Neural cell (in vitro differentiated cells): ENCODE measurements around the gene EPS15. TPM values are rescaled to one million over a fixed set of nuclear protein-coding genes. Genes with fewer than 3 reads are reported as not detected.

Experiments
- H2AFZ ChIP-seq: fragments of 200-600, 300-800 bp; sonication (generic), shearing (Covaris generic); 2 replicates; pipeline ENCODE4 v1.6.0; 2014; ENCODE audit warnings: low read depth, mild to moderate bottlenecking, antibody characterized with exemption, low read length, moderate library complexity
- H3F3A ChIP-seq: fragments of 200-600 bp; shearing (Covaris generic); 2 replicates; pipeline ENCODE4 v1.6.1; 2016; ENCODE audit warnings: mild to moderate bottlenecking, moderate library complexity, mixed read lengths, antibody characterized with exemption, low read length; ENCODE audit not compliant: insufficient read depth, poor library complexity, severe bottlenecking
- H3K27ac ChIP-seq: fragments of 200-600, 300-800 bp; sonication (generic), shearing (Covaris generic); 2 replicates; pipeline ENCODE4 v1.5.1; 2014; ENCODE audit warnings: mild to moderate bottlenecking, low read length, moderate library complexity
- H3K27me3 ChIP-seq: fragments of 300-800, 200-600 bp; sonication (generic), shearing (Covaris generic); 2 replicates; pipeline ENCODE4 v1.6.0; 2014; ENCODE audit warnings: mild to moderate bottlenecking, low read depth, low read length, moderate library complexity; ENCODE audit not compliant: insufficient read depth
- H3K36me3 ChIP-seq: fragments of 300-800, 200-600 bp; sonication (generic), shearing (Covaris generic); 2 replicates; pipeline ENCODE4 v1.5.1; 2014; ENCODE audit warnings: mild to moderate bottlenecking, antibody characterized with exemption, low read length, moderate library complexity; ENCODE audit not compliant: insufficient read depth
- H3K4me2 ChIP-seq: fragments of 300-800, 200-600 bp; sonication (generic), shearing (Covaris generic); 2 replicates; pipeline ENCODE4 v1.6.0; 2014; ENCODE audit warnings: mild to moderate bottlenecking, low read length
- H3K4me3 ChIP-seq: fragments of 300-800, 200-600 bp; sonication (generic), shearing (Covaris generic); 2 replicates; pipeline ENCODE4 v1.5.1; 2014; ENCODE audit warnings: mild to moderate bottlenecking, low read length, moderate library complexity
- H3K79me2 ChIP-seq: fragments of 200-600 bp; shearing (Covaris generic); replicated peaks from 2 replicates; pipeline ENCODE4 v1.6.0; 2014; ENCODE audit warnings: mild to moderate bottlenecking, low read length, moderate library complexity; ENCODE audit not compliant: insufficient read depth
- H3K9ac ChIP-seq: fragments of 300-800, 200-600 bp; sonication (generic), shearing (Covaris generic); 2 replicates; pipeline ENCODE4 v1.6.1; 2016; ENCODE audit warnings: mild to moderate bottlenecking, low read length, mixed read lengths
- H3K9me2 ChIP-seq: fragments of 200-600 bp; shearing (Covaris generic); 2 replicates; pipeline ENCODE4 v1.6.1; 2016; ENCODE audit warnings: mild to moderate bottlenecking, low read length, mixed read lengths; ENCODE audit not compliant: insufficient read depth
- H3K9me3 ChIP-seq: fragments of 200-600, 300-800 bp; sonication (generic), shearing (Covaris generic); 2 replicates; pipeline ENCODE4 v1.6.1; 2016; ENCODE audit warnings: mild to moderate bottlenecking, mixed run types, low read length, moderate library complexity, mixed read lengths
- H4K20me1 ChIP-seq: fragments of 200-600 bp; shearing (Covaris generic); 2 replicates; pipeline ENCODE4 v1.6.1; 2016; ENCODE audit warnings: mild to moderate bottlenecking, mixed run types; ENCODE audit not compliant: insufficient read depth
- CTCF ChIP-seq: fragments of 450-650 bp; IDR thresholded peaks from 2 replicates; pipeline ENCODE4 v1.5.1; 2014; ENCODE audit warnings: antibody characterized with exemption, mild to moderate bottlenecking, moderate library complexity; ENCODE audit not compliant: poor library complexity, severe bottlenecking
- EP300 ChIP-seq: fragments of 450-650 bp; conservative IDR thresholded peaks from 2 replicates; pipeline ENCODE4 v1.6.1; 2014; ENCODE audit warnings: antibody characterized with exemption, mild to moderate bottlenecking, moderate library complexity; ENCODE audit not compliant: poor library complexity, severe bottlenecking
- EZH2 ChIP-seq: fragments of 200-600, 300-800 bp; shearing (Covaris generic), sonication (generic); IDR thresholded peaks from 2 replicates; pipeline ENCODE4 v1.6.1; 2014; ENCODE audit warnings: antibody characterized with exemption, low read length, borderline replicate concordance, mild to moderate bottlenecking; ENCODE audit not compliant: insufficient read depth, poor library complexity, severe bottlenecking
- MXI1 ChIP-seq: fragments of 450-650 bp; conservative IDR thresholded peaks from 2 replicates; pipeline ENCODE4 v1.6.1; 2014; ENCODE audit warnings: antibody characterized with exemption, mild to moderate bottlenecking; ENCODE audit not compliant: poor library complexity, severe bottlenecking
- POLR2AphosphoS5 ChIP-seq: IDR thresholded peaks from 2 replicates; pipeline ENCODE4 v1.6.1; 2012
- RAD21 ChIP-seq: fragments of 450-650 bp; conservative IDR thresholded peaks from 2 replicates; pipeline ENCODE4 v1.6.1; 2014; ENCODE audit warnings: antibody characterized with exemption, mild to moderate bottlenecking, moderate library complexity
- REST ChIP-seq: IDR thresholded peaks from 2 replicates; pipeline ENCODE4 v1.6.1; 2012; ENCODE audit warnings: borderline replicate concordance
- SMC3 ChIP-seq: fragments of 450-650 bp; conservative IDR thresholded peaks from 2 replicates; pipeline ENCODE4 v1.6.1; 2014; ENCODE audit warnings: antibody characterized with exemption, mild to moderate bottlenecking, moderate library complexity; ENCODE audit not compliant: poor library complexity
- TAF1 ChIP-seq: IDR thresholded peaks from 2 replicates; pipeline ENCODE4 v1.6.1; 2012; ENCODE audit warnings: low read depth
- polyA plus RNA-seq: library from polyadenylated mRNA; depleted of rRNA; stranded (reverse); fragments of >200 nt; gene quantifications from 2 replicates; pipeline ENCODE4 v1.2.3, GENCODE V29; 2014

EPS15 gene
- polyA plus RNA-seq, 1 donor from 2014 or later, result 101 TPM

DNA sequence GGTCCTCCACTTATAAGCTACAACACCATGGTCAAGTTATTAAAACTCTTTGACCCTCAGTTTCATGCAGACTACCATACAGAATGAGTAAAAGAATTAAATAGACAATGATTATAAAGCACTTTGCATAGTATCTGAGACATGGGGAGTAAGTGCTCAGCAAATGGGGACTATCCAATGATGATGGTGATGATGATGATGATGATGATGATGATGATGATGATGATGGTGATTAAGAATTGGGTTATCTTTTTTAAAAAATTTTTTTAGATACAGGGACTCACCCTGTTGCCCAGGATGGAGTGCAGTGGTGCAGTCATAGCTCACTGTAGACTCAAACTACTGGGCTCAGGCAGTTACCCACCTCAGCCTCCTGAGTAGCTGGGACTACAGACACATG is 8.1 kb upstream of the EPS15 start:
- Histone ChIP-seq H2AFZ (no peak overlapping the region), H3K36me3 (no peaks in the 10 kb centered on the region), H3K79me2 (no peaks in the 10 kb centered on the region), H3K4me2 (no peak overlapping the region), H3K9ac (no peak overlapping the region), H3K27me3 (no peaks in the 10 kb centered on the region), H3K9me2 (no peaks in the 10 kb centered on the region), H3K27ac (no peak overlapping the region), H3K4me3 (no peak overlapping the region), H3K9me3 (no peaks in the 10 kb centered on the region), H4K20me1 (no peaks in the 10 kb centered on the region), H3F3A (no peaks in the 10 kb centered on the region)
- TF ChIP-seq CTCF (no peak), EP300 (no peak), POLR2AphosphoS5 (no peak), TAF1 (no peak), MXI1 (no peak), EZH2 (no peak), REST (no peak), RAD21 (no peak), SMC3 (no peak)

GRCh38 chr1:51526248-51526647 is 7.2 kb upstream of the EPS15 start:
- no peak overlapping the region for H3K4me3 ChIP-seq
- no peaks in the 10 kb centered on the region for H3K27me3 ChIP-seq
- TF ChIP-seq MXI1 (no peak), EZH2 (no peak), EP300 (no peak), TAF1 (no peak), CTCF (no peak), REST (no peak), POLR2AphosphoS5 (no peak), SMC3 (no peak), RAD21 (no peak)
- H2AFZ ChIP-seq, result no peak overlapping the region
- H3K27ac ChIP-seq, result no peak overlapping the region
- H3K79me2 ChIP-seq, result no peaks in the 10 kb centered on the region
- H3K9ac ChIP-seq, result no peak overlapping the region
- no peaks in the 10 kb centered on the region for H3K36me3 ChIP-seq
- no peaks in the 10 kb centered on the region for H3K9me2 ChIP-seq
- no peaks in the 10 kb centered on the region for H3F3A ChIP-seq
- H4K20me1 ChIP-seq, result no peaks in the 10 kb centered on the region
- H3K4me2 ChIP-seq, result no peak overlapping the region
- no peaks in the 10 kb centered on the region for H3K9me3 ChIP-seq
